ENCODE measurements around the gene PRDM10.

DNA sequence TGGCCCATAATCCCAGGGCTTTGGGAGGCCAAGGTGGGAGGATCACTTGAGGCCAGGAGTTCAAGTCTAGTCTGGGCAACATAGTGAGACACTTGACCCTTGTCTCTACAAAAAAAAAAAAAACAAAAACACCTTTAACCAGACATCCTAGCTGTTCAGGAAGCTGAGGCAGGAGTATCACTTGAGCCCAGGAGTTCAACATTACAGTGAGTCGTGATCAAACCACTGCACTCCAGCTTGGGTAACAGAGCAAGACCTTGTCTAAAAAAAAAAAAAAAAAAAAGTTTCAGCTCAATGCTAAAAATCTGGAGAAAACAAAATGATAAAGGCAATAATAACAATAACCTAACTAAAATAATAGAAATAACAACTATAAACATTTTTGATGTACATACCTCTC lies 44.5 kb upstream of the PRDM10 start:
- no peak for TF ChIP-seq EZH2 (IDR thresholded peaks at IDR 0.05; ENCODE audit: low read length, missing control alignments)
- TF ChIP-seq, protein P1, sequence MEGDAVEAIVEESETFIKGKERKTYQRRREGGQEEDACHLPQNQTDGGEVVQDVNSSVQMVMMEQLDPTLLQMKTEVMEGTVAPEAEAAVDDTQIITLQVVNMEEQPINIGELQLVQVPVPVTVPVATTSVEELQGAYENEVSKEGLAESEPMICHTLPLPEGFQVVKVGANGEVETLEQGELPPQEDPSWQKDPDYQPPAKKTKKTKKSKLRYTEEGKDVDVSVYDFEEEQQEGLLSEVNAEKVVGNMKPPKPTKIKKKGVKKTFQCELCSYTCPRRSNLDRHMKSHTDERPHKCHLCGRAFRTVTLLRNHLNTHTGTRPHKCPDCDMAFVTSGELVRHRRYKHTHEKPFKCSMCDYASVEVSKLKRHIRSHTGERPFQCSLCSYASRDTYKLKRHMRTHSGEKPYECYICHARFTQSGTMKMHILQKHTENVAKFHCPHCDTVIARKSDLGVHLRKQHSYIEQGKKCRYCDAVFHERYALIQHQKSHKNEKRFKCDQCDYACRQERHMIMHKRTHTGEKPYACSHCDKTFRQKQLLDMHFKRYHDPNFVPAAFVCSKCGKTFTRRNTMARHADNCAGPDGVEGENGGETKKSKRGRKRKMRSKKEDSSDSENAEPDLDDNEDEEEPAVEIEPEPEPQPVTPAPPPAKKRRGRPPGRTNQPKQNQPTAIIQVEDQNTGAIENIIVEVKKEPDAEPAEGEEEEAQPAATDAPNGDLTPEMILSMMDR (conservative IDR thresholded peaks at IDR 0.05 in 1 of 2, IDR thresholded peaks at IDR 0.05 in 1 of 2; ENCODE audit: low read depth in 1 of 2, low read length in 2 of 2), result no peak

Data from fibroblast of lung (primary cell).